HCT116 (cell line): ENCODE measurements around the gene AAK1.

Experiments
- ATF3 ChIP-seq: IDR thresholded peaks from 2 replicates; pipeline ENCODE4 v1.6.1; 2012
- CTCF ChIP-seq, 3 experiments: fragments of 200-600 bp in 1 of 3; sonication (generic) in 1 of 3; IDR thresholded peaks in 2 of 3; conservative IDR thresholded peaks in 1 of 3; 2 replicates each; pipeline ENCODE4 v1.5.1; 2012 to 2017; ENCODE audit warnings: low read depth in 2 of 3, low read length in 2 of 3, antibody characterized with exemption in 1 of 3, borderline replicate concordance in 1 of 3, control low read depth in 1 of 3, mild to moderate bottlenecking in 1 of 3, mixed read lengths in 1 of 3, mixed run types in 1 of 3, moderate library complexity in 1 of 3; ENCODE audit not compliant: insufficient read depth in 1 of 3
- EZH2 ChIP-seq: fragments of 200-600 bp; sonication (generic); IDR thresholded peaks from 2 replicates; pipeline ENCODE4 v1.6.1; 2017; ENCODE audit warnings: antibody characterized with exemption, mixed run types
- EZH2phosphoT487 ChIP-seq: fragments of 200-600 bp; IDR thresholded peaks from 2 replicates; pipeline ENCODE4 v1.6.1; 2018; ENCODE audit warnings: antibody characterized with exemption, borderline replicate concordance
- JUND ChIP-seq: IDR thresholded peaks from 2 replicates; pipeline ENCODE4 v1.6.1; 2012
- MAX ChIP-seq: IDR thresholded peaks from 2 replicates; pipeline ENCODE4 v1.6.1; 2012
- POLR2A ChIP-seq: IDR thresholded peaks from 2 replicates; pipeline ENCODE4 v1.7.0; 2011; ENCODE audit warnings: borderline replicate concordance; ENCODE audit not compliant: insufficient read depth, insufficient read length; ENCODE audit errors: extremely low read depth
- RAD21 ChIP-seq: IDR thresholded peaks from 2 replicates; pipeline ENCODE4 v1.6.1; 2012; ENCODE audit warnings: low read depth, mild to moderate bottlenecking
- REST ChIP-seq: IDR thresholded peaks from 2 replicates; pipeline ENCODE4 v1.6.1; 2012; ENCODE audit warnings: low read depth
- SIN3A ChIP-seq: IDR thresholded peaks from 2 replicates; pipeline ENCODE4 v1.6.1; 2012; ENCODE audit warnings: low read depth
- SP1 ChIP-seq: IDR thresholded peaks from 2 replicates; pipeline ENCODE4 v1.6.1; 2012; ENCODE audit warnings: low read depth
- TCF7L2 ChIP-seq: IDR thresholded peaks from 2 replicates; pipeline ENCODE4 v1.7.0; 2011; ENCODE audit warnings: borderline replicate concordance, inconsistent platforms; ENCODE audit not compliant: insufficient read depth, insufficient read length; ENCODE audit errors: extremely low read depth
- ZBTB33 ChIP-seq: IDR thresholded peaks from 2 replicates; pipeline ENCODE4 v1.6.1; 2011; ENCODE audit warnings: mild to moderate bottlenecking, low read length, moderate library complexity; ENCODE audit not compliant: insufficient replicate concordance; ENCODE audit errors: extremely low read depth

- no peak for TF ChIP-seq CTCF (IDR thresholded peaks at IDR 0.05 in 2 of 3, conservative IDR thresholded peaks at IDR 0.05 in 1 of 3; ENCODE audit: borderline replicate concordance in 1 of 3, insufficient read depth in 1 of 3, low read depth in 2 of 3, low read length in 2 of 3)
- TF ChIP-seq POLR2A: no peak
- no peak for TF ChIP-seq EZH2
- TF ChIP-seq REST: no peak
- no peak for TF ChIP-seq SIN3A
- no peak for TF ChIP-seq JUND
- TF ChIP-seq RAD21: no peak
- TF ChIP-seq ZBTB33: no peak
- TF ChIP-seq ATF3: no peak
- no peak for TF ChIP-seq TCF7L2
- no peak for TF ChIP-seq MAX
- no peak for TF ChIP-seq EZH2phosphoT487
- TF ChIP-seq SP1: no peak
Measured at GRCh38 chr2:69577467-69578197, 65.9 kb downstream of the AAK1 start.
